Measurements from ENCODE around the gene SUN3. TPM values are rescaled to one million over a fixed set of nuclear protein-coding genes. Genes with fewer than 3 reads are reported as not detected.

Gene SUN3
- total RNA-seq (not detected), polyA plus RNA-seq (not detected)

- no peaks in the 10 kb centered on the region for H3K9me3 ChIP-seq
- 82 to 83% methylated on average over 6 of the region's 6 CpGs for WGBS, 2 donors
- no peaks in the 10 kb centered on the region for H3K36me3 ChIP-seq
- DNase-seq (no peak), FAIRE-seq (no peak), ATAC-seq (no peak)
- intact Hi-C loops (cut with DNase I): no loop called here
- no peak within 1 kb of the TSS for H3K27ac ChIP-seq
- H3K4me3 ChIP-seq: no peak within 1 kb of the TSS
- H3K4me1 ChIP-seq: no peaks in the 10 kb centered on the region
- TF ChIP-seq CTCF (IDR thresholded peaks at IDR 0.05): no peak
- no peaks in the 10 kb centered on the region for H3K27me3 ChIP-seq
Measured at GRCh38 chr7:48028938-48029337, at the start of gene SUN3. TSS of gene SUN3 (minus strand) at chr7:48029107. CDS start at chr7:48028938, 169 bp downstream.

- WGBS, 2 donors: 86% methylated on average over 2 of the region's 2 CpGs
- ATAC-seq: no peak
- no peak for DNase-seq
- no peaks in the 10 kb centered on the region for H3K27me3 ChIP-seq
- intact Hi-C loops (cut with DNase I): no loop called here
- H3K36me3 ChIP-seq: no peaks in the 10 kb centered on the region
- FAIRE-seq: no peak
- no peaks in the 10 kb centered on the region for H3K4me1 ChIP-seq
- no peak overlapping the region for H3K27ac ChIP-seq
- H3K4me3 ChIP-seq: no peak overlapping the region
- TF ChIP-seq CTCF (IDR thresholded peaks at IDR 0.05): no peak
- no peaks in the 10 kb centered on the region for H3K9me3 ChIP-seq
Measured at GRCh38 chr7:48078470-48078869, 49.6 kb upstream of the SUN3 start.

- Histone ChIP-seq H3K27me3 (no peaks in the 10 kb centered on the region), H3K4me1 (no peaks in the 10 kb centered on the region), H3K4me3 (no peak overlapping the region), H3K9me3 (no peaks in the 10 kb centered on the region), H3K36me3 (no peaks in the 10 kb centered on the region), H3K27ac (no peak overlapping the region)
- FAIRE-seq (no peak), ATAC-seq (no peak), DNase-seq (no peak)
- 64 to 77% methylated on average over 1 of the region's 1 CpG for WGBS, 2 donors
- intact Hi-C loops (cut with DNase I): no loop called here
- TF ChIP-seq CTCF (IDR thresholded peaks at IDR 0.05): no peak
Measured at GRCh38 chr7:48077423-48077822, 48.5 kb upstream of the SUN3 start.

- intact Hi-C loops (cut with DNase I): no loop called here
- TF ChIP-seq CTCF (IDR thresholded peaks at IDR 0.05): no peak
Measured at GRCh38 chr7:48074204-48074654, 45.3 kb upstream of the SUN3 start.

GRCh38 chr7:48067475-48067874 lies 38.6 kb upstream of the SUN3 start:
- no peaks in the 10 kb centered on the region for H3K27me3 ChIP-seq
- H3K4me1 ChIP-seq: no peaks in the 10 kb centered on the region
- DNase-seq (no peak), ATAC-seq (no peak), FAIRE-seq (no peak)
- H3K9me3 ChIP-seq: no peaks in the 10 kb centered on the region
- intact Hi-C loops (cut with DNase I): no loop called here
- no peaks in the 10 kb centered on the region for H3K36me3 ChIP-seq
- no peak overlapping the region for H3K27ac ChIP-seq
- no peak for TF ChIP-seq CTCF (IDR thresholded peaks at IDR 0.05)
- 72 to 89% methylated on average over 2 of the region's 2 CpGs for WGBS, 2 donors
- H3K4me3 ChIP-seq: no peak overlapping the region

More at GRCh38 chr7:48074204-48074654, 45.3 kb upstream of the SUN3 start:
- H3K27me3 ChIP-seq: no peaks in the 10 kb centered on the region
- FAIRE-seq (no peak), DNase-seq (no peak), ATAC-seq (no peak)
- no peaks in the 10 kb centered on the region for H3K4me1 ChIP-seq
- H3K36me3 ChIP-seq: no peaks in the 10 kb centered on the region
- no peaks in the 10 kb centered on the region for H3K9me3 ChIP-seq
- H3K27ac ChIP-seq: no peak overlapping the region
- H3K4me3 ChIP-seq: no peak overlapping the region

Data from pancreas (tissue), 10 donors.